Gastrocnemius medialis (tissue), 4 donors: ENCODE results near the gene ZNF518A.

Experiments
- POLR2A ChIP-seq, 2 donors: fragments of 450-650 bp; IDR thresholded peaks; one replicate each; pipeline ENCODE4 v1.6.1; 2017; ENCODE audit warnings: antibody characterized with exemption in 2 of 2, mild to moderate bottlenecking in 2 of 2, moderate library complexity in 2 of 2
- TF ChIP-seq, protein P1 (sequence below), 5 experiments: fragments of 450-650 bp in 3 of 5; fragments of 200-600 bp in 2 of 5; sonication (generic) in 2 of 5; IDR thresholded peaks in 4 of 5; conservative IDR thresholded peaks in 1 of 5; 1 replicate in 4 of 5; 2 replicates in 1 of 5; pipeline ENCODE4 v1.5.1; 2016 to 2019; ENCODE audit warnings: antibody characterized with exemption in 5 of 5, mild to moderate bottlenecking in 3 of 5, moderate library complexity in 3 of 5

DNA sequence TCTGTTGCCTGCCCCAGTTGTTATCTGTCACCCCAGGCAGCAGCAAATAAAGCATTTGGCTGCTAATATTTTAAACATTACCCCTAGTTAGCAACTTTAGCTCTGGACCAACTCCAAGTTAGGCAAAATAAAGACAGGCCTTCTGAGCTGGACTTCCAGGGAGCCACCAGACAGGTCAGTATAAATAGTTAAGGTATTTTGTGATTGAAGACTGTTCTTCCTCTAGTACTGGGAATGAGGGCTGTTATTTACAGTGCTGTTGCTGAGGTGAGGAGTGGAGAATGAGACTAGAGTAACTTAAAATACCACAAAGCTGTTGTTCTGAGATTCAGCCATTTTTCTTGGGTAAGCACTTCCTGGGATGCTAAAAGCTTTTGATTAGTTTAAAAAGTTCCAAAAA lies 40.1 kb downstream of the ZNF518A start:
- TF ChIP-seq, protein P1, sequence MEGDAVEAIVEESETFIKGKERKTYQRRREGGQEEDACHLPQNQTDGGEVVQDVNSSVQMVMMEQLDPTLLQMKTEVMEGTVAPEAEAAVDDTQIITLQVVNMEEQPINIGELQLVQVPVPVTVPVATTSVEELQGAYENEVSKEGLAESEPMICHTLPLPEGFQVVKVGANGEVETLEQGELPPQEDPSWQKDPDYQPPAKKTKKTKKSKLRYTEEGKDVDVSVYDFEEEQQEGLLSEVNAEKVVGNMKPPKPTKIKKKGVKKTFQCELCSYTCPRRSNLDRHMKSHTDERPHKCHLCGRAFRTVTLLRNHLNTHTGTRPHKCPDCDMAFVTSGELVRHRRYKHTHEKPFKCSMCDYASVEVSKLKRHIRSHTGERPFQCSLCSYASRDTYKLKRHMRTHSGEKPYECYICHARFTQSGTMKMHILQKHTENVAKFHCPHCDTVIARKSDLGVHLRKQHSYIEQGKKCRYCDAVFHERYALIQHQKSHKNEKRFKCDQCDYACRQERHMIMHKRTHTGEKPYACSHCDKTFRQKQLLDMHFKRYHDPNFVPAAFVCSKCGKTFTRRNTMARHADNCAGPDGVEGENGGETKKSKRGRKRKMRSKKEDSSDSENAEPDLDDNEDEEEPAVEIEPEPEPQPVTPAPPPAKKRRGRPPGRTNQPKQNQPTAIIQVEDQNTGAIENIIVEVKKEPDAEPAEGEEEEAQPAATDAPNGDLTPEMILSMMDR (IDR thresholded peaks at IDR 0.05 in 4 of 5, conservative IDR thresholded peaks at IDR 0.05 in 1 of 5) = no peak
- no peak for TF ChIP-seq POLR2A (IDR thresholded peaks at IDR 0.05)
